HG03432 (cell line): ENCODE data around the gene MIS18BP1.
"Not testable (repeated sequence)": the region's sequence is repeated elsewhere in the genome, so short reads cannot be mapped to it uniquely, and the experiment has no call there.

ENCODE experiments used
- ATAC-seq: cut with Tn5 transposase; IDR thresholded peaks from one replicate; pipeline ENCODE4 v1.9.1; 2021; ENCODE audit warnings: mild to moderate bottlenecking, moderate library complexity; ENCODE audit not compliant: unreplicated experiment

The MIS18BP1 gene

GRCh38 chr14:45253070-45253753, at the start of gene MIS18BP1:
TSS of gene MIS18BP1 (minus strand) at chr14:45253202. CDS start at chr14:45247286, 5,916 bp downstream.
- peak; percentile 85 for ATAC-seq

GRCh38 chr14:45298423-45299117, 45.6 kb upstream of the MIS18BP1 start:
- ATAC-seq: no peak

DNA sequence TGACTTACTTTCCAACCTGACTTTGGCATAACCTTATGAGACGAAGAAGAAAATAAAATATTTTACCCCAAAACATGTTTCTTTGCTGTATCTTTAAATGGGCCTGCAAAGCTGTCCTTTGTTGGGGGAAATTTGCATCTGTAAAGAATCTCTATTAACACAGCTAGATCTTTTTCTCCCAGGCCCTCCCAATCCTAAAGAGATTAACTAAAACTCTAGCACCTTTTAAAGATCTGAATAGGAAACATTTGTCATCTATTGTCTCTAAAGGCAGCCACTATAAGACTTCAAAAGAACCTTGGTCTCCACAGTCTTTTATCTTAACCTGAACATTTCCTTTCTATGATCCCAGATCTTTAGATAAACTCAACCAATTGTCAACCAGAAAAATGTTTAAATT, 41.8 kb upstream of the MIS18BP1 start:
- ATAC-seq: not testable (repeated sequence)

GRCh38 chr14:45290547-45290946, 37.5 kb upstream of the MIS18BP1 start:
- peak; percentile 50 for ATAC-seq

GRCh38 chr14:45287610-45288009, 34.6 kb upstream of the MIS18BP1 start:
- no peak for ATAC-seq

GRCh38 chr14:45284802-45285201, 31.8 kb upstream of the MIS18BP1 start:
- ATAC-seq: no peak

GRCh38 chr14:45281731-45282400, 28.9 kb upstream of the MIS18BP1 start:
- not testable (repeated sequence) for ATAC-seq

DNA sequence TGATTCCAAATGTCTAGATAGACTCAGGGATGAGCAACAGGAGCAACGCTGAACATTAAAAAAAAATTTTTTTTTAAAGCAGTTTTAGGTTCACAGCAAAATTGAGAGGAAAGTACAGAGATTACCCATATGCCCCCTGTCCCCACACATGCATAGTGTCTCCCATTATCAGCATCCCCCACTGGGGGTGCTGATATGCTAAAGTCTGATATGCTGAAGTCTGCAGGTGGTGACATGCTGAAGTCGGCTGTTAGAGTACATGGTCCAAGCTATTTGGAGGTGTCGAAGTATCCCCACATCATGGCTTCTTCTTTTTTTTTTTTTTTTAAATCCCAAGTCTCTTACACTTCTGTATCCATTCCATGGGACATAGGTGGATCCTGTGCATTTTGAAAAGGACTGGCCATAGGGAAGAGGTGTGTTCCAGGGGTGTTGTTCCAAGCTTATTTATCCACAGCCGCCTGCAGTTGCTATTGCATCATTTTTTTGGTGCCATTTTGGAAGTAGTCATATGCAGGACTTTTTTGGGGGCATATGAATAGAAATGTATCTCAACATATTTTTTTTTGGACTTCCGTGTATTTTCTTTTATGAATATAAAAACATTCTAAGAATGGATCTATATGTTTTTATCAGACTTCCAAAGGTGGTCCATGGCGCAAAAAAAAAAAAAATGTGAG, 19.0 kb upstream of the MIS18BP1 start:
- no peak for ATAC-seq

DNA sequence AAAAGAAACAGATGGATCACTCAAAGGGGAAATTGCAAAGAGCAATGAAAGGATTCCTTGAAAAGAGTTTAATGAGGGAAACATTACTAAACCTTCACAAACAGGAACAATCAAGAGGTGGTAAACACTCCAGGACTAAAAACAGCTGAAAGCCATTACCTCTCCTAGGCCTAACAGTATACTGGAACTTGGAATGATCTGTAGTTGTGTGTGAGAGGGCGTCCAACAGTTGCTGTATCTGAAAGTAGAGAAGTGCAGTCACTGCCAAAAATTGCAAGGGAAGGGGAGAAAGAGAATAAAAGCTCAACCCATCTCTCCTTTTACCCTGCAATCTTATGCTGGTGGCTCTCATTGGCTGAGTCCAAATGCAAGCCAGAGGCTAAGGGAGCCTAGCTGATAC, 17.0 kb upstream of the MIS18BP1 start:
- ATAC-seq: no peak

DNA sequence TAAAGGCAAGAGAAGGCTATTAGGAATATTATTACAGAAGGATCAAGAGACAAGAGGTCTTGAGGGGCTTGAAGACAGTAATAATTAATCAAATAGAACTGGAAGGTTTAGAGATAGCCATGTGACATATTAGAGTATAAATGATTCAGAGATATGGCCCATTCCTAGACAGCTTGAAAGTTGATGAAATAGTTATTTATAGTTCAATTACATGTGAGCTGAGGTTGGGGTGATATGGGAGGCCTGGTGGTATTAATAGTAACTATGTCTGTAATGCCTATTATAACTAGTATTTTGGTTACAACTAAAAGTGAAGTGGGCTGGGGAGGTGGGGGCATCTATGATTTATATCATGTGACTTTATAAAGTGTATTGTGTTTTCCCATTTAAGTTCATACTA, 14.1 kb upstream of the MIS18BP1 start:
- ATAC-seq: no peak

DNA sequence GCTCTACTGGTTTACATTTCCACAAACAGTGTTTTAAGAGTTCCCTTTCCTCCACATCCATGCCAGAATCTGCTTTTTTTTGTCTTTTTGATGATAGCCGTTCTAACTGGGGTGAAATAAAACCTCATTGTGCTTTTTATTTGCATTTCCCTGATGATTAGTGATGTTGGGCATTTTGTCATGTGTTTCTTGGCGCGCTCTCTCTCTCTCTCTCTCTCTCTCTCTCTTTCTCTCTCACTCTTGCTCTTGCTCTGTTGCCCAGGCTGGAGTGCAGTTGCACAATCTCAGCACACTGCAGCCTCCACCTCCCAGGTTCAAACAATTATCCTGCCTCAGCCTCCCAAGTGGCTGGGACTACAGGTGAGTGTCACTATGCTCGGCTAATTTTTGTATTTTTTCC, 9.6 kb upstream of the MIS18BP1 start:
- ATAC-seq: no peak

DNA sequence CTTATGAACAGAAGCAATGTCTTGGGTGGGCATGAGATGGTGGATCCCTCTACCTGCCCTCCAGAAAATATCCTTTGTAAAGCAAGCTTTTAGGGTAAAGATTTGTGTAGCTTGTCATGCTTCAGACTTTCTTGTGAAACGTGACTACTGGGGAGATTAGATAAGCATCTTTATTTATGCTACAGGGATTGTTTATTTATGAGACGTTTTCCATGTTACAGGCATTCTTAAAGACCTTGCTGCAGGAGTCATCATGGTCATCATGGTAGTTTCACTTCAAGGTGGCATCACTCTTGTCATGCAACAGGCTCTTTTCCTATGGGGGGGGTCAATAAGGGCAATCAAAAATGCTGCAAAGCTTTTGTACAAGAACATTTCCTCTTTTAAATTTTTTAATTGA, 8.2 kb upstream of the MIS18BP1 start:
- no peak for ATAC-seq

GRCh38 chr14:45258805-45259204, 5.8 kb upstream of the MIS18BP1 start:
- ATAC-seq: no peak

DNA sequence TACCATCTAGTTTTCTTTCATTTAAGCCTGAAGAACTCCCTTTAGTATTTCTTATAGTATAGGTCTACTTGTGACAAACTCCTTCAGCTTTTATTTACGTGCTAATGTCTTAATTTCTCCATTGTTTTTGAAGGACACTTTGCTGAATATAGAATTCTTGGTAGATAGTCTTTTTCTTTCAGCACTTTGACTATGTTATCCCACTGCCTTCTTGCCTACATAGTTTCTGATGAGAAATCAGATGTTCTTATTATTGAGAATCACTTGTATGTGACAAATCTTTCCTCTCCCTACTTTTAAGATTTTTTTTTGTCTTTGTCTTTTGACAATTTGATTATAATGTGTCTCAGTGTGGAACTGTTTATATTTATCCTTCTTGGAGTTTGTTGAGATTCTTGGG, 5.1 kb upstream of the MIS18BP1 start:
- no peak for ATAC-seq

DNA sequence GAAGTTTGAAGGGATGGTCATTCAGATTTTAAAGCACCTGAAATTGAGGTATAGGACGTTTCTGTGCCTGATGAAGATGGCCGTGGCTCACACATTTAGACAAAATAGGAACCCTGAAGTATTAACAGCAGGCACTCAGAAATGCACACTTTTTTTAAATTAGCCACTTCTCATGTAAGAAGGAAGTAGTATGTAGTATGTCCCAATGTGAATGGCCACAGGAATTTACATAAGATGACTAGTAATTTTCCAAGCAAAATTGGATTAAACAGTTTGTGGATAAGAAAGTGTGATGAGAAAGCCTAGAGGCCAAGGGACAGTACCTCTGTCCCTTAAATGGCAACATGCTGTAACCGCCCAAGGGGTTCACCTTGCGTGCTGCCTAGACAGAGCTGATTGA, 1.8 kb upstream of the MIS18BP1 start:
- ATAC-seq: no peak

DNA sequence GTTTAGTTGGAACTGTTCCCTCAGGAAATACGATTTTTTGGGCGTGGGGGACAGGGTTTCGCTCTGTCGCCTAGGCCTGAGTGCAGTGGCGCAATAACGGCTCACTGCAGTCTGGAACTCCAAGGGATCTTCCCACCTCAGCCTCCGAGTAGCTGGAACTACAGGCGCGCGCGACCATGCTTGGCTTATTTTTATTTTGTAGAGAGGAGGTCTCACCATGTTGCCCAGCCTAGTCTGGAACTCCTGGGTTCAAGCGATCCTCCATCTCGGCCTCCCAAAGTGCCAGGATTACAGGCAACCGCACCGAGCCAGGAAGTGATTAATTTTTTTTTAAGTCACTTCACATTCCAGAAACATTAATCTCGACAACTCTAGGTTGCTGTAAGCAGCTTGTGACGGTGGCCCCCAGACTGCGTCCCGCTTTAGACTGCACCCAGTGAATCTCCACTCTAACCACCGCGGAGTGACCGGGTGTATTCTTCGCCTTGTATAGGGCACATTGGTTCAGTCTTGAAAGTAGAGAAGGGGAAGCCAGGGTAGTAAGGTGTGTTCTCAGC, 830 bp upstream of the MIS18BP1 start:
- ATAC-seq: no peak

- ATAC-seq: no peak
Measured at GRCh38 chr14:45252366-45253069, 484 bp downstream of the MIS18BP1 start.

GRCh38 chr14:45251912-45252311, 1.1 kb downstream of the MIS18BP1 start:
- ATAC-seq: peak; percentile 62

DNA sequence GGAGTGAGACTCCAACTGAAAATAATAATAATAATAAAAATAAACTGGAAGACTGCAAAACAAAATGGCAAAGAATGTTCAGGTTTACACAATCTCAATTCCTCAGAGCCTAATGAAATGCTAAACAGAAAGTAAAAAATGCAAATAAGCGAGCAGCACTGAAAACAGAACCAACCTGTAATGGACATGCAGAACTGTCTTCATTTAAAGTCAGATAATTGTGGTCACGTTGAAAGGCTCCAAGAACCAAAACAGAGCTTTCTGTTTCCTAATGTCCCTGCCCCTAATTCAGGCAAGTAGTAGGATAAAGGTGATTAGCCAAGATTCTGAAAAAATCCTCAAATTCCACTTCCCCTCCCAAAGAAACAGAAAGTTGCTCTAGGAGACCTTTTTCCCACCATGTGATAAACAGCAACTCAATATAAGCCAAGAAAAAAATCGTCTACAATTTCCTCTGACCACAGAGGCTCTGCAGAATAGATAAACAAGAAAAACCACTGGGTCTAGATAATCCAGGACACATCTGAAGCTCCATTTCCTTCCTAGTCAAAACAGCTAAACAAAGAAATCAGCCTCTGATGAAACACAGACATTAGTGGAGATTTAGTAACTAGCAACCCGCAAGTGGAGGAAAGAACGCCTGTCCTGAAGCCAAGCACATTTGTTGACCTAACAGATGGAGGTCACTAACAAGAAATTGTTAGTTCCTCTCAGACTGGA, 3.0 kb downstream of the MIS18BP1 start:
- peak; percentile 25 for ATAC-seq

GRCh38 chr14:45247427-45247826, 5.6 kb downstream of the MIS18BP1 start:
- no peak for ATAC-seq
